OCI-LY7 (cell line): ENCODE data around the gene DZANK1. TPM values are rescaled to one million over a fixed set of nuclear protein-coding genes. Genes with fewer than 3 reads are reported as not detected.
"Not testable (repeated sequence)": the region's sequence is repeated elsewhere in the genome, so short reads cannot be mapped to it uniquely, and the experiment has no call there.

Source experiments
- BruUV-seq: library from RNA; stranded (reverse); fragments of 400-500 nt; replicated peaks from 2 replicates; lab custom pipeline; 2021; lab: Mats Ljungman, UMichigan
- CTCF ChIA-PET: fragments of 300-600 bp; sonication (Branson Sonifier 250); formaldehyde crosslinking; loops from one replicate; lab custom pipeline; 2022; ENCODE audit warnings: antibody characterized with exemption; ENCODE audit not compliant: unreplicated experiment; lab: Charles Lee
- POLR2A ChIA-PET: fragments of 300-600 bp; sonication (Branson Sonifier 250); formaldehyde crosslinking; loops from one replicate; lab custom pipeline; 2022; ENCODE audit warnings: antibody characterized with exemption; lab: Charles Lee
- DNase-seq: peaks from one replicate; pipeline ENCODE4 v3.0.0-alpha.2; 2015; ENCODE audit warnings: low spot score
- H2AFZ ChIP-seq: fragments of 200-600 bp; sonication (generic), shearing (Covaris generic); 2 replicates; pipeline ENCODE4 v1.6.1; 2014; ENCODE audit warnings: mild to moderate bottlenecking, antibody characterized with exemption, low read length, moderate library complexity
- H3K27ac ChIP-seq: fragments of 200-600 bp; sonication (generic); 2 replicates; pipeline ENCODE4 v1.5.1; 2014; ENCODE audit warnings: mixed run types, low read depth, mild to moderate bottlenecking, moderate library complexity, low read length, inconsistent platforms; ENCODE audit not compliant: poor library complexity, severe bottlenecking
- H3K36me3 ChIP-seq: fragments of 200-600 bp; sonication (generic); 2 replicates; pipeline ENCODE4 v1.6.1; 2014; ENCODE audit warnings: mild to moderate bottlenecking, antibody characterized with exemption, low read length, moderate library complexity, mixed read lengths; ENCODE audit not compliant: insufficient read depth
- H3K4me1 ChIP-seq: fragments of 200-600 bp; sonication (generic); 2 replicates; pipeline ENCODE4 v1.5.1; 2014; ENCODE audit warnings: mild to moderate bottlenecking, low read length; ENCODE audit not compliant: insufficient read depth, poor library complexity, severe bottlenecking
- H3K4me2 ChIP-seq: fragments of 200-600 bp; sonication (generic); 2 replicates; pipeline ENCODE4 v1.6.1; 2014; ENCODE audit warnings: mild to moderate bottlenecking, low read length
- H3K4me3 ChIP-seq: fragments of 200-600 bp; sonication (generic); 2 replicates; pipeline ENCODE4 v1.5.1; 2014; ENCODE audit warnings: mild to moderate bottlenecking, low read depth, low read length; ENCODE audit not compliant: poor library complexity, severe bottlenecking
- H3K79me2 ChIP-seq: fragments of 200-600 bp; sonication (generic); 2 replicates; pipeline ENCODE4 v1.6.1; 2016; ENCODE audit warnings: low read depth, mild to moderate bottlenecking, low read length, moderate library complexity, mixed read lengths; ENCODE audit not compliant: insufficient read depth
- H3K9me2 ChIP-seq: fragments of 200-600 bp; sonication (generic); 2 replicates; pipeline ENCODE4 v1.6.1; 2016; ENCODE audit warnings: mild to moderate bottlenecking, low read length, mixed read lengths; ENCODE audit not compliant: insufficient read depth
- H3K9me3 ChIP-seq: fragments of 200-600 bp; sonication (generic); 2 replicates; pipeline ENCODE4 v1.6.1; 2014; ENCODE audit warnings: mild to moderate bottlenecking, mixed run types, low read length, mixed read lengths
- H4K20me1 ChIP-seq: fragments of 200-600 bp; sonication (generic); 2 replicates; pipeline ENCODE4 v1.6.1; 2014; ENCODE audit warnings: mild to moderate bottlenecking, antibody characterized with exemption, low read length, moderate library complexity, mixed read lengths; ENCODE audit not compliant: insufficient read depth
- EZH2phosphoT487 ChIP-seq: fragments of 200-600 bp; sonication (generic); IDR thresholded peaks from 2 replicates; pipeline ENCODE4 v1.6.1; 2018; ENCODE audit warnings: low read depth, borderline replicate concordance, mild to moderate bottlenecking, mixed run types, antibody characterized with exemption, low read length, moderate library complexity, mixed read lengths
- intact Hi-C: fragments of 100-400 bp; cut with micrococcal nuclease; formaldehyde crosslinking; loops from one replicate; pipeline ENCODE4 v1.10.0; 2022; ENCODE audit not compliant: unreplicated experiment
- total RNA-seq, 2 experiments: library from RNA; depleted of rRNA in 1 of 2; stranded (reverse); fragments of >200 nt in 1 of 2; shearing (Covaris generic) in 1 of 2; gene quantifications; 2 replicates each; pipeline ENCODE4 v1.2.3, GENCODE V29; 2014 to 2022
- TF ChIP-seq, protein P1 (sequence below): fragments of 200-600 bp; sonication (generic); conservative IDR thresholded peaks from 2 replicates; pipeline ENCODE4 v1.5.1; 2014; ENCODE audit warnings: mild to moderate bottlenecking, antibody characterized with exemption, low read length, moderate library complexity, mixed read lengths

The DZANK1 gene
- total RNA-seq, 2 experiments from 2014 or later, result 7.9 to 18.0 TPM

DNA sequence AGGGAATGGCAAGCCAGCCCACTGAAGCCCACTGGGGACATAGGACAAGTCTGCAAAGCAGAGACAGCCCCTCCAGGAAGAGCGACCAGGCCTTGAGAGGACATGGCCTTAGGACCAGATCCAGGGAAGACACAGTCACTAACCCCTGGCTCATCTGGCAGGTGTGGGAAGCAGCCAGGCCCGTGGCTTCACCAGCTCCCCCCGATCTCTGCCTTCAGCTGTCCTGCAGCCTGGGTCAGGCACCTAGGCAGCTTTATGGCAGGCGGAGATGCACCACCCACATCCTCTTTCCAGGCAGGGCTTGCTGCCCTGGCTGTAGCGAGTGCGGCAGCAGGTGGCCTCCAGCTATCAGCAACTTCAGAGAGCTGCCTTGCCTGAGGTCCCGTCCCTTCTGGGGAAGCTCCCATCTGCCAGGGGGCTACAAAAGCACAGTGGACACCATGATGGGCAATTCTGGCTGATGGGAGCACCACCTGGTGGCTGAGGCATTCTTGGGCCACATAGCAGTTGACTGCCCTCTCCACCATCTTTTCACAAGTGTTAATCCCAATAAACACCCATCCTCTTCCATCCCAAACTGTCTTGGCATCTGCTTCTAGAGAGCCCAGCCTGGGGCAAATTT is 85.8 kb downstream of the DZANK1 start:
- H2AFZ ChIP-seq, result no peak overlapping the region
- no peak for TF ChIP-seq EZH2phosphoT487
- TF ChIP-seq, protein P1, sequence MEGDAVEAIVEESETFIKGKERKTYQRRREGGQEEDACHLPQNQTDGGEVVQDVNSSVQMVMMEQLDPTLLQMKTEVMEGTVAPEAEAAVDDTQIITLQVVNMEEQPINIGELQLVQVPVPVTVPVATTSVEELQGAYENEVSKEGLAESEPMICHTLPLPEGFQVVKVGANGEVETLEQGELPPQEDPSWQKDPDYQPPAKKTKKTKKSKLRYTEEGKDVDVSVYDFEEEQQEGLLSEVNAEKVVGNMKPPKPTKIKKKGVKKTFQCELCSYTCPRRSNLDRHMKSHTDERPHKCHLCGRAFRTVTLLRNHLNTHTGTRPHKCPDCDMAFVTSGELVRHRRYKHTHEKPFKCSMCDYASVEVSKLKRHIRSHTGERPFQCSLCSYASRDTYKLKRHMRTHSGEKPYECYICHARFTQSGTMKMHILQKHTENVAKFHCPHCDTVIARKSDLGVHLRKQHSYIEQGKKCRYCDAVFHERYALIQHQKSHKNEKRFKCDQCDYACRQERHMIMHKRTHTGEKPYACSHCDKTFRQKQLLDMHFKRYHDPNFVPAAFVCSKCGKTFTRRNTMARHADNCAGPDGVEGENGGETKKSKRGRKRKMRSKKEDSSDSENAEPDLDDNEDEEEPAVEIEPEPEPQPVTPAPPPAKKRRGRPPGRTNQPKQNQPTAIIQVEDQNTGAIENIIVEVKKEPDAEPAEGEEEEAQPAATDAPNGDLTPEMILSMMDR, result no peak
- no peak overlapping the region for H3K4me2 ChIP-seq
- H3K27ac ChIP-seq, result no peak overlapping the region
- H3K9me2 ChIP-seq, result no peaks in the 10 kb centered on the region
- H3K36me3 ChIP-seq, result no peaks in the 10 kb centered on the region
- H3K79me2 ChIP-seq, result no peaks in the 10 kb centered on the region
- BruUV-seq, result no TSS peak
- CTCF ChIA-PET, result no interaction called here
- H4K20me1 ChIP-seq, result no peaks in the 10 kb centered on the region
- no peaks in the 10 kb centered on the region for H3K9me3 ChIP-seq
- POLR2A ChIA-PET, result no interaction called here
- DNase-seq, result no peak
- intact Hi-C loops, result no loop called here
- no peak overlapping the region for H3K4me3 ChIP-seq
- H3K4me1 ChIP-seq, result no peaks in the 10 kb centered on the region

DNA sequence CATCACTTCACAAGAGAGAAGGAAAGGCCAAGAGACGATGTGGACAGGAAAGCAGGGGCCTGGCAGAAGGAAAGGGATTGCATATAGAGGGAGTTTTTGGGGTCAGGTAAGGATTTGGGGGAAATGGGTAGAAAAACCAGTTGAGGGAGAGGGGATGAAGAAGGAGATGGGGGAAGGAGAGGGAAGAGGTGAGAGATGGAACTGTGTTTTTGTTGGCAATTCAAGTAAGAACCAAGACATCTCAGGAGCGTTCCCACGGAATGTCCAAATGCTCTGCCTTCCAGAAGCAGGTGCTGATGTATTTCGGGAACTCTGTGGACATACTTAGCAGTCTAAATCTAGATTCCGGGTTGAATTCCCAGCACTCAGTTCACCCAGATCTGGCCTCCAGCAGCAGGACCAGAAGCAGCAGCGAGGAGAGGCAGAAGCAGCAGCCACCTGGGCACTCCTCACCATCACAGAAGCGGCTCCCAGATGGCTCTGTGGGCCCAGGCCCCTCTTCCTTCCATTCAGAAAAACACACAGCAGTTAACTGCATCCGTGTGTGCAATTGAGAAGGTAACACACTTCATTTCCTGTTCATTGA is 88.8 kb downstream of the DZANK1 start:
- H3K4me1 ChIP-seq, result no peaks in the 10 kb centered on the region
- H3K27ac ChIP-seq, result no peak overlapping the region
- CTCF ChIA-PET, result no interaction called here
- BruUV-seq, result no TSS peak
- DNase-seq, result no peak
- intact Hi-C loops, result no loop called here
- H3K79me2 ChIP-seq, result no peaks in the 10 kb centered on the region
- no peak overlapping the region for H3K4me2 ChIP-seq
- H4K20me1 ChIP-seq, result no peaks in the 10 kb centered on the region
- TF ChIP-seq, protein P1, result no peak
- no peak for TF ChIP-seq EZH2phosphoT487
- H3K9me2 ChIP-seq, result no peaks in the 10 kb centered on the region
- no peak overlapping the region for H2AFZ ChIP-seq
- H3K4me3 ChIP-seq, result no peak overlapping the region
- POLR2A ChIA-PET, result no interaction called here
- H3K9me3 ChIP-seq, result no peaks in the 10 kb centered on the region
- no peaks in the 10 kb centered on the region for H3K36me3 ChIP-seq

DNA sequence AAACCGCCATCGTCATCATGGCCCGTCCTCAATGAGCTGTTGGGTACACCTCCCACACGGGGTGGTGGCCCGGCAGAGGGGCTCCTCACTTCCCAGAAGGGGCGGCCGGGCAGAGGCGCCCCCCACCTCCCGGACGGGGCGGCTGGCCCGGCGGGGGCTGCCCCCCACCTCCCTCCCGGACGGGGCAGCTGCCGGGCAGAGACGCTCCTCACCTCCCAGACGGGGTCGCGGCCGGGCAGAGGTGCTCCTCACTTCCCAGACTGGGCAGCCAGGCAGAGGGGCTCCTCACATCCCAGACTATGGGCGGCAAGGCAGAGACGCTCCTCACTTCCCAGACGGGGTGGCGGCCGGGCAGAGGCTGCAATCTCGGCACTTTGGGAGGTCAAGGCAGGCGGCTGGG is 91.3 kb downstream of the DZANK1 start:
- H3K36me3 ChIP-seq, H3K27ac ChIP-seq, H3K9me2 ChIP-seq, H2AFZ ChIP-seq, H3K79me2 ChIP-seq, DNase-seq, H3K4me1 ChIP-seq, BruUV-seq, H3K4me3 ChIP-seq, POLR2A ChIA-PET, H3K9me3 ChIP-seq, H3K4me2 ChIP-seq, intact Hi-C loops, H4K20me1 ChIP-seq, CTCF ChIA-PET: not testable (repeated sequence)
